NCI-H1092 treated with DMSO at 0.1 percent for 48 hours (cell line): ENCODE measurements around the gene AGFG1.

Experiments
- DNase-seq: peaks from one replicate; lab custom pipeline; 2025; lab: John Stamatoyannopoulos, UW

The AGFG1 gene

GRCh38 chr2:227608561-227609338 lies 136.8 kb downstream of the AGFG1 start:
- DNase-seq = no peak

- no peak for DNase-seq
Measured at GRCh38 chr2:227610123-227610522, 138.2 kb downstream of the AGFG1 start.
